GM18861 (cell line): Measurements from ENCODE around the gene TFAP2E.

Experiments used
- ATAC-seq: cut with Tn5 transposase; IDR thresholded peaks from one replicate; pipeline ENCODE4 v1.9.1; 2021; ENCODE audit not compliant: unreplicated experiment

The TFAP2E gene

DNA sequence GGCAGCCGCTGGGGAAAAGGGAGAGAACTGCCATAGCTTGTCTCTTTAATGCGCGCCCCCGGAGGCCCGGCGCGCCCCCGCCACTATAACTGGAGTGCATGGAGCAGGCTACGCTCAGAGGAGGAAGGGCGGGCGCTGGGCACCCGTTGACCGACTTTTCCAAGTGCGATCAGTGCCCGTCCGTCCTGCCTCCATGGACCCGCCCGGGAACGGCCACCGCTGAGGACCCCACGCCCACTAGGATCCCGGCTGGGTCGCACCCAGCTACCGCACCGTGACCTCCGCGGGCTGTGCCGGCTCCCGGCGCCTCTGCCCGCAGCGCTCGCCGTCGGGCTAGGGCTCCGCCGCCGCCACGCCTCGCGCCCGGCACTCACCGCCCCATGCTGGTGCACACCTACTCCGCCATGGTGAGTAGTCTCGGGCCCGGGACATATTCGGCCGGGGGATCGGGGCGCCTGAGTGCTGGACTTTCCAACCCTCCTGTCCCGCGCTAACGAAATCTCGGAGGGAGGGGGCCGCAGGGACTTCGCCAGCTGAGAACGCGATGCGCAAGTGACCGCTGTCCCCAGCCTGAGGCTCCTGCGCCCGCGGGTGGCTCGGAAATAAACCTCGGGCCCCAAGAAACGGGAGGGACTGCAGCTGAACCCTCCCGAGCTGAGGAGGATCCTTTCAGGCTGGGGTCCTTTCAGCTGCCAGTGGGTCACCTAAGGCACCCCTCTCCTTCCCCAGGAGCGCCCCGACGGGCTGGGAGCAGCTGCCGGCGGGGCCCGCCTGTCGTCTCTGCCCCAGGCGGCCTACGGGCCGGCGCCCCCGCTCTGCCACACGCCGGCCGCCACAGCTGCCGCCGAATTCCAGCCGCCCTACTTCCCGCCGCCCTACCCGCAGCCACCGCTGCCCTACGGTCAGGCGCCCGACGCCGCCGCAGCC is at the start of gene TFAP2E:
TSS of gene TFAP2E (plus strand) at position 117 of the 927 bp plus-strand sequence. CDS start at position 381, 264 bp downstream.
- no peak for ATAC-seq

DNA sequence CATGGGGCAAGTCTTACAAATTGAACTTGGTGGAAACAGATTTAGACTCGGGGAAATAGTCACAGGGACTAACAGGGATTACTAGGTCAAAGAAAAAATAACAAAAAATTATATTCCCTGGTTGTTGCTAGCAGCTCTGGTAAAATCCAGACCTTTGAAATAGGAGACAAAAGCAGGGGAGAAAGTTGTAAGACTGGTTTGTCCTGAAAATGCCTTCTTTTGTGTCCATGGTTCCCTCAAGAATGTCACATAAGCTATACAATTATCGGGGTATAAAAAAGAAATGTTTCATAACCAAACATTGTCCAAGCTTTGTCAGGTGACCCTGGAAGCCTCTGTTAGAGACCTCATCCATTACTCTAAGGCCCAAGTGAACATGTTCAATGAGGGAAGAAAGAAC is 49.0 kb upstream of the TFAP2E start:
- no peak for ATAC-seq

DNA sequence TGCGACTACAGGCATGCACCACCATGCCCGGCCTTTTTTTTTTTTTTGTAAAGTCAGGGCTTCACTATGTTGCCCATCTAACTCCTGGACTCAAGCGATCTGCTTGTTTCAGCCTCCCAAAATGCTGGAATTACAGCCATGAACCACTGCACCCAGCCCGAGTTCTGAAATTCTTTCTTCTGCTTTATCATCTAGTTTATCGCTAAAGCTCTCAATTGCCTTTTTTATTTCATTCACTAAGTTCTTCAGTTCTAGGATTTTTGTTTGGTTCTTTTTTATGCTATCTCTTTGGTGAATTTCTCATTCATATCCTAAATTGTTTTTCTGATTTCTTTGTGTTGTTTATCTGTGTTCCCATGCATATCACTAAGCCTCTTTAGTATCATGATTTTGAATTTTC is 42.9 kb upstream of the TFAP2E start:
- no peak for ATAC-seq

DNA sequence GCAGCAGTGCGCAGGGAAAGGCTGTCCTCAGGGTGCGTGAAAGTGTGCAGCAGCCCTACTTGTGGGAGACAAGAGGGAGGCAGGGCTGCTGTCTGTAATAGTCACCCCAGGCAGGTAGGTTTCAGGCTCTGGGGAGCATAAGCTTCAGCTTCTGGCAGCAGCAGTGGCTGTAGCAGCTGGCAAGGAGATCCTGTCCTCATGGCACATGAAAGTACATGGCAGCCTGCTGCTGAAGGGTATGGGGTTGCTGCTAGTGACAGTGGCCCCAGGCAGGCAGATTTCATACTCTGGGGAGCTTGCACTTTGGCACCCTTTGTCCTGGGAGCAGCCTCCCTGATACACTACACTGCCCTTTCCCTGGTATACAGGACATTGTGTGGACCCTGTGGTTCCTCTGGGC is 42.2 kb upstream of the TFAP2E start:
- ATAC-seq = no peak

DNA sequence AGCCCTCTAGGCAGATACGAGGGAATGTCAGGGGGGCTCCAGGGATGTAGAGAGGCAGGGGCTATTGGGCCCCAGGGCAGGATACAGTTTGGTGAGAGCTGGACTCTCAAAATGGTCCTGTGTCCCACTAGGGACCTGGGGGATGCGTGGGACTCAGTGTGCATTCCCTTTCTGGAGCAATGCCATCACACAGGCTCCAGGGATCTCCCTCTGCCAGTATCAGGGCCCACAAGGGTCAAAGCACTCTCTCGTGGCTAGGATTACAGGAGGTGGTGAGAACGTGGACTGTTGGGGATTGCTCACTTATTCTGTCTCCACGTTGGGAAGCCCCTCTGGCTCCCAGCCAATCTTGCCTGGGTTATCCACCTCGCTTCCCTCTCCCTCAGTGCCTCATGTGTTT is 41.7 kb upstream of the TFAP2E start:
- ATAC-seq = no peak

DNA sequence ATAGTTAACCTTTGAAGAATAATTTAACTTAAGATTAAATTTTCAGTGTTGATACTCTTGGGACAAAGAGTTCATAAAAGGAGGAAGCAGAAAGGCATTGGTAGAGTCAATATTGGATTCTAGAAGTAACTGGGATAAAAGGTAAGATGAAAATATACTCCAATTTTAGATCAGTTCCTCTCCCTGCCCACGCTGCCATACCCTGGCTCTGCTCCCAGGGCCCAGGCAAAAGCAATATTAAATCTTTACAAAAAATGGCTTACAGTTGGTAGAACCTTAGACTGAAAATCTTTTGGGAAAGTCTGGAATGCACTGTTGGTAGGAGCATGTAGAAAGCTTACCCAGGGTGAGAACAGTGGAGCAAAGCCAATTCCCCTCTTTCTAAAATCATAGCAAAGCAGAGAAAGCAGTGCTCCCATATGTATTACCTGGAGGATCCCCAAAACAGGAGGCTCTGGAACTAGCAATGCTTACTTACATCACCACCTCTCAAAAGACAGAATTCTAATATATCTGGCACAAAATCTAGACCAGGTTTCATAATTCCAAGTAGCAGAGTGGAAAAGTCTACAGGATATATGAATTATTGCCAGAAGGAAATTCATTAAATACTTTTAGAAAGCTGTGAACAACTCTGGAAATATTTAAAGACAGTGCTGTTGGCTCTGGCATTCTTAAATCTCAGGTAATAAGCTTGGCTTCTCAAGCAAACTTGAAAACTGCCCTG is 40.5 kb upstream of the TFAP2E start:
- ATAC-seq = no peak

DNA sequence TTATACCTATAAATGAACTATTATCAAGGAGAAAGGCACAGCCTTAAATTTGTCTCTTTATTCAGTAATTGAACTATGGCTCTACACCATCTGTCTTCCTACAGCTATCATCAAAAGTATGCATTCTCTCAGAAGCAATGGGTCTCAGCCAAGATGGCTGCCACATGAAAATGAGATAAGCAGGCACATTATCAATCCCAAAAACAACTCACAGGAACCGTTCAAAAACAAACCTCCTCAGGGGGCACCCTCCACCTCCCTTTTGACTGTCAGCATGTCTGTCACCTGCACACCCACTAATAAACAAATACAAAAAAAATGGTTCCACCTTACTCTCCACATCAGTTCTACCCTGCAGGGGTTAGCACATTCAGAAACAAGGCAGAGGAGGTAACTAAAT is 39.5 kb upstream of the TFAP2E start:
- no peak for ATAC-seq

DNA sequence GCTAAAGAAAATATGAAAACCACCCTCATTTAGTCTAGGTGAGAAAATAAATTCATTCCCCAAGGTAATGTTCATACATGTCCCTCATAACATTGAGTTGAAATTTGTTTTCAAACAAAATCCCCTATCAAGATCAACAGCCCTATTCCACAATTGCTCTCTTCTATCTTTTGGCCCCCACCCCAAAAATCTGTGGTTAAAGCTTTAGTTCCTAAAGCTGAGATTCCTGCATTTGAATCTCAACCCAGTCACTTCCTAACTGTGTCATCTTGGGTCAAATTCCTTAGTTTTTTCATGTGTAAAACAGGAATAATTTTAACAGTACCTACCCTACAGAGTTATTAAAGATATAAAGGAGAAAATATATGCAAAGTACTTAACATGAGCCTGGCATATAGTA is 37.9 kb upstream of the TFAP2E start:
- ATAC-seq = no peak

DNA sequence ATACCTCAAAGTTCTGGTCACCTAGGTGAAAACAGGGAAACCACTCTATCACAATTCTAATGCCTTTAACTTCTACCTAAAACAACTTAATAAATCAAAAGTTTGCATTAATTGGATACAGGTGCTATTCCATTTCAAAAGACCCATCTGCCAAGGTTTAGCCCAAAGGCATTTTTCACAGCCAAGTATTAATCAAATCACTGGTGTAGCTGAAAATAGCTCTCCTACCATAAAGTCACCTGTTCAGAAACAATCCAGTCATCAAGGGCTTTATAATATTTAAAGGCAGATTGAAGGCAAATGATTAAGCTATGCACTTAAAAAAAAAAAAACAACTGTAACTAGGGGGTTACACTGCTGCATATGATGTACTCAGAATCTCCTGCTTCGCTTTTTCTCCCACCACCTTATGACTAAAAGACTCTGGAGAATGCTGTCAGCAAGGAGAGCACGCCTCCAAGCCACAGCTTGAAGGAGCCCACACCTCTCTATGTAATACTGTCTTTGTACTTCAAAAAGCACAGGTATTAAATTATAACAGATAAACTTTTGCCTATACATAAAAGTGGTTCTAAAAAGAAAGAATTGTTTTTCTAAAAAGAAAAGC is 36.5 kb upstream of the TFAP2E start:
- ATAC-seq = no peak

DNA sequence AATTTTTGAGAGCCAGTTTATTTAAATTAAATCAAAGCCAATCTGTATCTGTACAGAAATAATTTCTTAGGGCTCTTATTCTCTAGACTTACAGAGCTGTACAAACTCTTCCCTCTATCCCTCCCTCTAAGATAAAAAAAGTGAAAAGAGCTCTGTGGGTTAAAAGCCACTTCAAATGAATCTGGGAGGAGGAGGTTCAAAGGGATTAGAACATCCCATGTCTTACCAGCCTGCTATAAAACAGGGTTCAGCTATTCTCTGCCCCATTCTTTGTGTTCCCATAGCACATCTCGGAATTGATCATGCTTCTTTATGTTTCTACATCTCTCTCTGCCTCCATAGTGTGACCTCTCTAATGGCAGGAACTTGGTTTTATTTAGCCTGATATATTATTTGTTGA is 35.3 kb upstream of the TFAP2E start:
- no peak for ATAC-seq

DNA sequence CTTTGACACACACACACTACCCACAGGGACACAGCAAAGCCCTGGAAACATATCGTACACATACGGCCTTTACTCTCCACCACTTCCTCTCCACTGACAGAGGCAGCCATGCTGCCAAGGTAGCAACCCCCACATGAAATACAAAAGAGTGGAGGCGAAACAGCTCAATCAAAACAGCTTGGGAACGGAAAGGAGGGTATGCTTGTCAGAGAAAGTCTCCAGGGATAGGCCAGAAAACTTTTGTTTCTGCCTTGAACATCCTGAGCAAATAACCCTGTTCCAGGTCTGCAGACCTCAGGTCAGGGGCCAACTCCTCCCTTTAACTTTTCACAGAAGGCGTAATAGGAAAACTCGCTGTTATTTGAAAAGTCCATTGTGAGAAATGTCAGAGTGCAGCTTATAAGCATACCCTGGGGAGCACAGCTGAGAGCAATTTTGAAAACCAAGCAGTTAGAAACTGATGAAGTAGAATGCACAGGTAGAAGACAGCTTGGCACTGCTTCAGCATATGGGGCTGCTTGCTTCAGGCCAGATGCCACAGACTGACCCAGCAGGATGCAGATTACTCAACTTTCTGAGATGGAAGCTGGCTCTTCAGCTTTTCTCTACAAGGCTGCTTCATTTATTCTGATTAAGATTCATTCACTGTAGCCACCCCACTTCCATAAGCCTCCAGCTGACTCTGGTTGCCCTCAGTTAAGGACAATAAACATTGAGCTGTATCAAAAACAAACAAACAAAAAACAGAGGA is 33.9 kb upstream of the TFAP2E start:
- no peak for ATAC-seq

DNA sequence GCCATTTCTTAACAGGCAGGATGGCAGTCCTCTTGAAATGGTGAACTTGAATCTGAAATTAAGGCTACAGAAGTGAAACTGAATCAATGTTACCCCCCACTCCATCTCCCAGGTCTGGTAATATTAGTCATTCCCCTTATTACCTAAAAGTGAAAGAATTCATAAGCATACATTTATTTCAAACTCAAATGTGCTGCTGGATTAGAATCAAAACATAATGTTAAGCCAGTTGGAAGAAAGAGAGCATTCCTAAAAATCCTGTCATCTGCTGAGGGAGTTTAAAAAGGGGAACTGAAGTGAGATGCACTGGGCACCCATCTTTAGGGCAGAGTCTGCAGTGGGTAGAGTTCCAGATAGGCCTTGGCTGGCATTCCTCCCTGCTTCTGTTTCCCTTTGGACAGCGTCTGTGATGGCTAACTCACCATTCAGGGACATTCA is 33.3 kb upstream of the TFAP2E start:
- no peak for ATAC-seq

DNA sequence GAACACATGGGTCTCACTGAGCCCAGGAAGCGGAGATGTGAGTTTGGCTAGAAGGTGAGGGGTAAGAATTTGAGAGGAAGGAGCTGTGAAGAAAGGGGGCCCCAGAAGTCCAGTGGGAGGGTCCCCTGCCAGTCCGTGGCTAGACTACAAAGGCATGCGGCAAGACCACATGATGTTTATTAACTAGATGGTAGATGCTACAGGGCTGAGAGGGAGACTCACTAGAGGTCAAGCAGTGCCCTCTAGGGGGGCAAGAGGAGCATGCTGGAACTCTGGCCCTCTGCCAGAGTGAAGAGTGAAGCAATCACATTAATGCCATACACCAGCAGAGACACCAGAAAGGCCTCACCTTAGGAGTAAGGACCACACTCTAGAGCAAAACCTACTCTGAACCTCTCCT is 28.1 kb upstream of the TFAP2E start:
- no peak for ATAC-seq

DNA sequence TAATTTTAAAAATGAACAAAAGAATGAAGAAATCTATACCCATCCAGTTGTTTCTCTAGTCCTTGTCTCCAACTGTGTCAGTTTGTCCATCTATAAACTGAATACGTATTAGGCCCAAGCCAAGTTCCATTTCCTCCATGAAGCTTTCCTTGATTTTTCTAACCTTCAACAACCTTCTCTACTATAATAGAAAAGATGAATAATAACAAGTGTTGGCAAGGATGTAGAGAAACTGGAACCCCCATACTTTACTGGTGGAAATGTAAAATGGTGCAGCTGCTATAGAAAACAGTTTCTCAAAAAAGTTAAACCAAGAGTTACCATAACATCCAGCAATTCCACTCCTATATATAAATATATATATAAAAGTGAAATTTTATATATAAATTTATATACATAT is 26.5 kb upstream of the TFAP2E start:
- no peak for ATAC-seq

DNA sequence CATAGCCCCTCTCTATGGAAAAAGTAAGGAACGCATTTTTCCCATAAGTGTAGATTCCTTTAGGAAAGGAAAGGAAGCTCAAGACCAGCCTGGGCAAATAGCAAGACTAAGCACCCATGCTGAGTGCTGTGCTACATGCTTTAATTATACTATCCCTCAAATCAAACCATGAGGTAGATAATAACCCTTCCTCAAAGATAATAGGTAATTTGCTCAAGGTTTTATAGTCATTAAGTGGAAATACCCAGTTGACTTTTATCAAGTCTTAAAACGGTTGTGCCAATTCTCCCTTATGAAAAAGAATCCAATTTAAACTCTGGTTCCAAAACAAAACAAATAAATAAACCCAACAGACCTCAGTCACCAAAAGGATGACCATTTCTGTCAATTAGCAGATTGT is 19.3 kb upstream of the TFAP2E start:
- no peak for ATAC-seq

DNA sequence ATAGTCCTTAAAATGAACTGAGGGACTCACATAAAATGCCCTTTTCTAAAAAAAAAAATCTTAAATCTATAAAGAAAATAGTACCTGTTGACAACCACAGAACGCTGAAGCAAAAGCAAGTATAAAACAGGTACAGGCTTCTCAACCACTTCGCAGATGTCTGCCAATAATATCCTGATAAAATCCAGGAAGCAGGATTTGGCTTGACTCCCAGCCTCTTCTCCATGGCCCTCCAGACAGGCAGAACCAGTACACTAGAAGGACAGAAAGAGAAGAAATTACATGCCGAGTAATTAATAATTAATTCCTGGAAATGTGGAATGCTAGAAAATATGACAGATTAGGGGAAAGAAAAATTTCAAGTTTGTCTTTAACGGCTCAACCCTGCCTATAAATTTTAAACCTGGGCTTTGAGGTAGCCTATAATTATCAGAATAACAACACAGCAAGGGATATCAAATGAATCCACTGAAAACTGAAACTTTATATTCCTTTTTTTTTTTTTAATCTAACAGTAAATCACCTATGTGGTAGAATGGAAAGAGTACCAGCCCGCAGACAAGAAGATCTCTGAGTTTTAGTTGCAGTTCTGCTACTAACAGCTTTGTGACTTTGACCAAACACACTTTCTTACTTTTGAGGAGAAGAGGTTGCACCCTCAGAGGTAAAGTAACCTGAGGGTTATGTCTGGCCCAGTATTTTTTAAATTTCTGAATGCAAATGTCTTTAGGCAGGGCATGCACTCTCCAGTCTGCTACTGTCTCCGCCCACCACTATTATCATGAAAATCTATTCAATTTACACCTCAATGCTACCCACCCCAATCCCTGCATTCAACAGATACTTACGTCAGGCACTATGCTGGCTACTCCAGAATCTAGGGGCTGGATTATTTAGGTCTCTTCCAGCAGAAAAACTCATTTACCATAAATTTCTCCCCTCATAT is 18.6 kb upstream of the TFAP2E start:
- ATAC-seq = no peak

DNA sequence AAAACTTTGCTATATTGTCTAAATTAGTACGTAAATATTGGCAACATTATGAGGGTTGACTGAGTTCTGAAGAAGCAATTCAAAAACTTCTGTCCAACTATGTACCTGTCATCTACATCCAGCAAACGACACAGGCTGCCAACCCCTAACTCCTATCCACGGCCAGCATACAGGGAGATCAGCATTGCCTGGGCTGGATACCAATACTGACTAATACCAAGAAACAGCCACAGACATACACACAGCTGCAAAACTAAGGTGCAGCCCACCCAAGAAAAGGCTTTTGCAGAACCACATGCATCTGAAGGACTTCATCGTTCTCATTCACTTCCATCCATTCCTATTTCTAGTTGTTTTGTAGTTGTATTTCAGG is 17.9 kb upstream of the TFAP2E start:
- no peak for ATAC-seq

DNA sequence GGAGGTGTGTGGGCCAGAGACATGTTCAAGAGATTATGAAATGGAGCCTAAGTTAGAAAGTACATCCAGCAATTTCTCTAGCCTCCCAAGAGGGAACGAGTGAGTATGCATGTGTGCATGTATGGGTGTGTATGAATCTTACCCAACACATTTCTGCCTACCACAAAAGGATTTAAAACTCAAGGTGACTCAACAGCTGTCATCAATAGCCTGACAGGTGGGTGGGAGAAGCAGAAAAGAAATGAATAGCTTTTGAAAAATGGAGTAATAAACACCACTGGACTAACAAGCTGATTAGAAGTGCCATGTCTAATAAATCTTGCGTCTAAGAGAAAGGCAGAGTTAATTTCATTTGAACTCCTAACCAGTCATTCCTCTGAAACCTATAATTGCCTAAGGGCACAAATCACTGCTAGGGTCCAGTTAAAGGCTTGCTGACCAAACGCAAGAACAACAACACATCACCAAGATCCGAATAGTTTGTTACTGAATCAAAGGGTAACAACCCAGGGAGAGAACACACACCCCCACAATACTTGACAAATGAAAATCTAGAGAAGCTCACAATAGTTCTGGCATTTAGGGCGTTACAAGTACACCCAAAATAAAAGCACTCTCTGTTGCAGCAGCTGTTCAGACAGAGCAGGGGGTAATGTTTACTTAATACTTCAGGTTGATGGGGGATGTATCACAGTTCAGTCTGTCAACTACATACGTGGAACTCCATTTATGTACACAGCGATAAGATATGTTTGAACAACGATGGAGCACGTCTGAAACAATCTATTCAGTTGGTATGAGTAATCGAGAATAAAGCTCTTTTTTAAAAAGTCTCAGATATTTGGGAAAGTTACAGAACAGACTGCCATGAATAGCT is 17.3 kb upstream of the TFAP2E start:
- no peak for ATAC-seq

DNA sequence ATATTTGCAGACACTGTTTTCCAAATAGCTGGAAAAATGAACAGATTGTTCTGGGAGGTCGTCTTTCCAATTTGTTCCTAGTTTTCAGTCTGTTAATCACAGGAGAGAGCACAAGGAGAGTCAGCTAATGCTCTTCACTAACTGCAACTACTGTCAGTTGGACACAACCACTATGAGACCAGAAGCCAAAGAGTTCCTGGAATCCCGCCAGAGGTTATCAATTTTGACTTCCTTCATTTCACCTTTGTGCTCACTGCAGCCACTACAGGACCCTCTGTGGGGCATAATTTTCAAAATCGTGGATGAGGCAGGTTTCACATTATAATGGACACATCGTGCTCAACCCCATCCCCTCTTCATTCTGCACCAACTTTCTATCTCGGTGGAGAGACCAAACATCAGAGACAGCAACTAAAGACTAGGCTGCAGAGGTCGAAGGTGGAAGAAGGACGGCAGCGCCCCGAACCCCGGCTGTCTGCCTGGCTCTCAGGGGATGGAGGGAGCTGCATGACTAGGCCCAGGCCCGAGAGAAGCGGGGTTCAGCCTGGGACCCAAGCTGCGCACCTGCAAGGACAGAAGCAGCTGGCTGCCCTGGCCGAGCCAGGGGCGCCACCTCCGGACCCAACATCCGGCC is 16.5 kb upstream of the TFAP2E start:
- no peak for ATAC-seq
